Liver (tissue), 3 donors: Measurements from ENCODE around the gene MVP.

Experiments used
- TAF1 ChIP-seq: conservative IDR thresholded peaks from 2 replicates; pipeline ENCODE4 v1.6.1; 2016; ENCODE audit warnings: antibody characterized with exemption, mild to moderate bottlenecking
- YY1 ChIP-seq: IDR thresholded peaks from 2 replicates; pipeline ENCODE4 v1.6.1; 2016; ENCODE audit warnings: antibody characterized with exemption, mild to moderate bottlenecking
- TF ChIP-seq, protein P1 (sequence below): fragments of 150-350 bp; IDR thresholded peaks from 2 replicates; pipeline ENCODE4 v1.5.1; 2017; ENCODE audit warnings: improper control_type of control experiment, low read depth, low read length; ENCODE audit not compliant: missing input control
- TF ChIP-seq, protein P2 (sequence below): IDR thresholded peaks from 2 replicates; pipeline ENCODE4 v1.6.1; 2016; ENCODE audit warnings: antibody characterized with exemption
- TF ChIP-seq, protein P3 (sequence below): IDR thresholded peaks from 2 replicates; pipeline ENCODE4 v1.6.1; 2016; ENCODE audit warnings: antibody characterized with exemption
- donor health status: healthy.
- donor health status: healthy.

DNA sequence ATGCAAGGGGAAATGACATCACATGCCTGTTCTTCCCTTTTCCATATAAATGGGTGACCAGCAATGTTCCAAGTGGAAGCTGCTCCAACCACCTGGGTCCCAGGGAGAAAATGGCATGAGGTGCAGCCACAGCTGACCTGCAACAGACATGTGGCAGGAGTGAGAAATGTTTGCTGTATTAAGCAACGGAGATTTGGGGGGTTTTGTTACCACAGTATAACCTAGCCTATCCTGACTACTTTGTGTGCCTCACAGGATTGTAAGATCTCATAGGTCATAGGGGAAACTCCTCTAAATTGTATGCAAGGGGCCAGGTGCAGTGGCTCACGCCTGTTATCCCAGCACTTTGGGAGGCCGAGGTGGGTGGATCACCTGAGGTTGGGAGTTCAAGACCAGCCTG lies 30.7 kb downstream of the MVP start:
- TF ChIP-seq, protein P1, sequence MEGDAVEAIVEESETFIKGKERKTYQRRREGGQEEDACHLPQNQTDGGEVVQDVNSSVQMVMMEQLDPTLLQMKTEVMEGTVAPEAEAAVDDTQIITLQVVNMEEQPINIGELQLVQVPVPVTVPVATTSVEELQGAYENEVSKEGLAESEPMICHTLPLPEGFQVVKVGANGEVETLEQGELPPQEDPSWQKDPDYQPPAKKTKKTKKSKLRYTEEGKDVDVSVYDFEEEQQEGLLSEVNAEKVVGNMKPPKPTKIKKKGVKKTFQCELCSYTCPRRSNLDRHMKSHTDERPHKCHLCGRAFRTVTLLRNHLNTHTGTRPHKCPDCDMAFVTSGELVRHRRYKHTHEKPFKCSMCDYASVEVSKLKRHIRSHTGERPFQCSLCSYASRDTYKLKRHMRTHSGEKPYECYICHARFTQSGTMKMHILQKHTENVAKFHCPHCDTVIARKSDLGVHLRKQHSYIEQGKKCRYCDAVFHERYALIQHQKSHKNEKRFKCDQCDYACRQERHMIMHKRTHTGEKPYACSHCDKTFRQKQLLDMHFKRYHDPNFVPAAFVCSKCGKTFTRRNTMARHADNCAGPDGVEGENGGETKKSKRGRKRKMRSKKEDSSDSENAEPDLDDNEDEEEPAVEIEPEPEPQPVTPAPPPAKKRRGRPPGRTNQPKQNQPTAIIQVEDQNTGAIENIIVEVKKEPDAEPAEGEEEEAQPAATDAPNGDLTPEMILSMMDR: no peak
- TF ChIP-seq, protein P2, sequence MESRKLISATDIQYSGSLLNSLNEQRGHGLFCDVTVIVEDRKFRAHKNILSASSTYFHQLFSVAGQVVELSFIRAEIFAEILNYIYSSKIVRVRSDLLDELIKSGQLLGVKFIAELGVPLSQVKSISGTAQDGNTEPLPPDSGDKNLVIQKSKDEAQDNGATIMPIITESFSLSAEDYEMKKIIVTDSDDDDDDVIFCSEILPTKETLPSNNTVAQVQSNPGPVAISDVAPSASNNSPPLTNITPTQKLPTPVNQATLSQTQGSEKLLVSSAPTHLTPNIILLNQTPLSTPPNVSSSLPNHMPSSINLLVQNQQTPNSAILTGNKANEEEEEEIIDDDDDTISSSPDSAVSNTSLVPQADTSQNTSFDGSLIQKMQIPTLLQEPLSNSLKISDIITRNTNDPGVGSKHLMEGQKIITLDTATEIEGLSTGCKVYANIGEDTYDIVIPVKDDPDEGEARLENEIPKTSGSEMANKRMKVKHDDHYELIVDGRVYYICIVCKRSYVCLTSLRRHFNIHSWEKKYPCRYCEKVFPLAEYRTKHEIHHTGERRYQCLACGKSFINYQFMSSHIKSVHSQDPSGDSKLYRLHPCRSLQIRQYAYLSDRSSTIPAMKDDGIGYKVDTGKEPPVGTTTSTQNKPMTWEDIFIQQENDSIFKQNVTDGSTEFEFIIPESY: no peak
- TF ChIP-seq TAF1 (no peak), YY1 (no peak)
- TF ChIP-seq, protein P3, sequence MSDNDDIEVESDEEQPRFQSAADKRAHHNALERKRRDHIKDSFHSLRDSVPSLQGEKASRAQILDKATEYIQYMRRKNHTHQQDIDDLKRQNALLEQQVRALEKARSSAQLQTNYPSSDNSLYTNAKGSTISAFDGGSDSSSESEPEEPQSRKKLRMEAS: no peak
